Suppressor macrophage (primary cell): Measurements from ENCODE around the gene DIDO1.

ENCODE experiments used
- DNase-seq, 4 experiments: peaks; one replicate each; pipeline ENCODE4 v3.0.0-alpha.2; 2020 to 2022

The DIDO1 gene

GRCh38 chr20:62908971-62909791 lies 17.1 kb downstream of the DIDO1 start:
- no peak for DNase-seq

GRCh38 chr20:62907384-62908317 lies 18.7 kb downstream of the DIDO1 start:
- DNase-seq = peak in 3 of 4 experiments; percentile 21 to 37 (median 24)

- DNase-seq = no peak
Observed at GRCh38 chr20:62906647-62907375, 19.5 kb downstream of the DIDO1 start.

- no peak for DNase-seq
Observed at GRCh38 chr20:62906209-62906608, 20.1 kb downstream of the DIDO1 start.

GRCh38 chr20:62905536-62906117 lies 20.7 kb downstream of the DIDO1 start:
- DNase-seq = no peak

GRCh38 chr20:62902926-62903615 lies 23.2 kb downstream of the DIDO1 start:
- DNase-seq = no peak

- DNase-seq = no peak
Observed at GRCh38 chr20:62901891-62902290, 24.4 kb downstream of the DIDO1 start.

- DNase-seq = peak in 2 of 4 experiments; percentile 39 to 40
Observed at GRCh38 chr20:62900692-62901584, 25.4 kb downstream of the DIDO1 start.

GRCh38 chr20:62900052-62900691 lies 26.1 kb downstream of the DIDO1 start:
- DNase-seq = peak; percentile 71 to 82 (median 76)

- no peak for DNase-seq
Observed at GRCh38 chr20:62899633-62900051, 26.7 kb downstream of the DIDO1 start.

GRCh38 chr20:62898970-62899632 lies 27.2 kb downstream of the DIDO1 start:
- DNase-seq = no peak

- no peak for DNase-seq
Observed at GRCh38 chr20:62898093-62898964, 28.0 kb downstream of the DIDO1 start.

- no peak for DNase-seq
Observed at GRCh38 chr20:62897666-62898065, 28.6 kb downstream of the DIDO1 start.

- no peak for DNase-seq
Observed at GRCh38 chr20:62896526-62896925, 29.8 kb downstream of the DIDO1 start.

GRCh38 chr20:62895539-62895938 lies 30.8 kb downstream of the DIDO1 start:
- no peak for DNase-seq

GRCh38 chr20:62894261-62894660 lies 32.0 kb downstream of the DIDO1 start:
- DNase-seq = no peak

- DNase-seq = no peak
Observed at GRCh38 chr20:62893700-62894099, 32.6 kb downstream of the DIDO1 start.
